Measurements from ENCODE around the gene PHF14.
A peak's percentile ranks its signal among the peaks of the same experiment; 100 is the strongest.

The PHF14 gene

DNA sequence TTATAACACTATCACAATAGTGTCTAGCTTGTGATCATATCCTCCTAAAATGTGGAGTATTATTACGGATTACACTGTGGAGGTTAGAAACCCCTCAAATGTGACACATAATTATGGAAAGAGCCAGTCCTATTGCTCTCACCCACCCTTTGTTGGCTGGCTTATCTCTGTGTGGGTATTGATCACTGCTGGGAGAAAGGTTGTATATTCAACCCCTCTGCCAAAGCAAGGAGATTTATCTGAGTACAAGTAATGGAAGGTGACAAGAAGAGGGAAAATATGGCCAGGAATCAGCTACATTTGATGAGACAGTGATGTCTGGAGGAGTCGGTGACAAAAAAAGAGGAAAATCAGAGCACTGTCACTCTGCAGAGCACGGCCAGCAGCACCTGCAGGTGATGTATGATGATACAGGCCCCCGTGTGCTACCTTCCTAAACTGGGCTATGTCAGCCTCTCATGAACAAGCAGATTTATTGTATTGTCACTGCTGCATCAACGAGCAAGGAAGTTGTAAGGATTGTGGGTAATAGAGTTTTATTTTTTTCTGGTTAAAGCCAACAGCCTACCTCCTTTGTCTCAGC is 235.3 kb downstream of the PHF14 start:
- DNase-seq (ENCODE audit: low spot score) = no peak

DNA sequence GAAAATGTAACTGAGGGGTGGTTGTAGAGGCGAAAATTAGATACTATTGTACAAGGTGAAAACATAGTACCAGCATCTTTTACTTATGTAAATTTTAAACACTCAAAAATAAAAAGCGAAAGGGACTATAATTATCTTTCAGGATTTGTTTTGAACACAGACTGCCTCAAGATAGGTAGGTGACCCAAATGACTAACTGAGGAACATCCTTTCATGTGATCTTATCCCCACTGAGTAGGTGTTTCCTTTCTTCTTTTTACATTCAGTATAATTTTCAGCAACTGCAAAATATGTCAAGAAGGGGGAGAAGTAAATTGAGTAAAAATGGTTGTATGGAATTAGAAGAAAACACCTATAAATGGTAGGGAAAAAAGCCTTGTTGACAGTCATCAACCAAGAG is 236.7 kb downstream of the PHF14 start:
- DNase-seq (ENCODE audit: low spot score) = no peak

DNA sequence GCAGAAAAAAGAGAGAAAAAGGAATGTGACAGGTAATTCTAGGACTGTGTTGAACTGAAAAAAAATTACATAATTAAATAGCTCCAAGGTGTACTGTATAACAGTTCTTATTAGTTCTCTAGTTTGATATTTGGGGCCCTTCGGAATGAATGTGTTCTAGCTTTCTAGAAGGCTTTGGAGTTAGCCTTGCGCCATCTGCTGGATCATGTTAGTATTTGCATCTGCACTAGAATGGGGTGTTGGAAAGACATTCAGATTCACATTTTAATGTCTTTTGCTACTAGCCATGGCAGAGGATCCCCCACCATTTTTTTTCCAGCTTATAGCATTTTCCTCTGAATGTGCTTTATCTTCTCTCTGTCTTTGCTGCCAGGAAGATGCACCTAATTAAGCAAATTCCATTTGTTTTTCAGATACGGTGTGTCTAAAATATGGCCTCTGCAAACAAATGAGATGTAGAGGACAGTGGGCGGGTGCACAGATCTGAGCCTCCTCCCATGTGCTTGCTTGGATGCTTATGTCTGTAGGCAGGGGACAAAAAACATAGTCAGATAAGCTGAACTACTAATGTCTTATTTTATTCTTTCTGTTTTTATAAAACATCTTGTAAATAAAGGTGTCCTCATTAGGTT is 238.5 kb downstream of the PHF14 start:
- peak; percentile 79 for DNase-seq (ENCODE audit: low spot score)

DNA sequence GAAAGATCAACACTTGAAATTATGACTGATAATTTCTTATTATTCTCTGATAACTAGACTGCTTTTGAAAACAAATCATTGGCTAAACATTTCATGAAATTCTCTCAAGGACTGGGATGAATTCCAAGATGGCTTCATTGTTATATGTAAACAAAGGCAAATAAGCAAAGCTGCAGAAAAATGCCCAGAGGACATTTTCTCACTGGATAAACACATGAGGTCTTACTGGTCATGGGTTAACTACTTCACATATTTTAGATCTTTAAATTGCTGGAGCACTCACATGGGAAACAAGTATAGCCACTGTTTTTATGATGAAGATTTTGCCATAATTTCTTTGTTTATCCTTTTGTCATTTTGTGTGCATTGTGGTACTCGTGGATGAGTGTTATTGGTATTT is 239.1 kb downstream of the PHF14 start:
- no peak for DNase-seq (ENCODE audit: low spot score)

DNA sequence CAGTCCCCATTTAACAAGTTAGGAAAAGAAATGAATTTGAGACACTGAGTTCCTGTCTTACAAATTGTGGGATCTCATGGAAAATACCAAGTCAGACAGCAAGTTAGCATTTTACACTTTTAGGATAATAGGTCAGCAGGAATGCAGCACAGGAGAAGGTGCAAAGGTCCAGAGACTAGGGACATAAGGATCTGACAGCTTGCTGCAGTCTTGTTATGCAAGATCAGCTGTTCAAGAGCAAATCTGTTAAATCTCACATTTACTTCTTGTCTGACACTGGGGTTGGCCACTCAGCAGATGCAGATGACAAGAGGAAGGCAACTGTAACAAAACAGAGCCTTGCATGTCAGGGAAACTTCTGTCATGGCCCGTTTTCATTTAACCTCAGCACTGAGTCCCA is 239.6 kb downstream of the PHF14 start:
- no peak for DNase-seq (ENCODE audit: low spot score)

DNA sequence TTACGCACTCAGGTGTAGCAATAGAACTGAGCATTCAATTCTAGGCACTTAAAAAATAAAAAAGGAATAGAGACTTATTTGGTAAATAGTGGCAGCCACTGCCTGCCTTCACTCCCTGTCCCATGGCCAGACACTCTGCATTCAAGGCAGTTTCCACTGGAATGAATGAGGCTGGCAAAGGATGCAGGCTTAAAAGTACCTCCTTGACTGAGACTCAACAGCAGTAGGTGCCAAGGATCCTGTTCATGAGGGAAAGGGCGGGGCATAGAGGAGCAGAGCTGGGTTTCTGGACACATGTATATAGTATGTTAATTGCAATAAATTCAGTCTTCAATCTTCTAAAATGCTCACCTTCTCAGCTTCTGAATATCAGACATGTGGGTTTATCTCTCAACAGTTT is 242.6 kb downstream of the PHF14 start:
- DNase-seq (ENCODE audit: low spot score) = no peak

DNA sequence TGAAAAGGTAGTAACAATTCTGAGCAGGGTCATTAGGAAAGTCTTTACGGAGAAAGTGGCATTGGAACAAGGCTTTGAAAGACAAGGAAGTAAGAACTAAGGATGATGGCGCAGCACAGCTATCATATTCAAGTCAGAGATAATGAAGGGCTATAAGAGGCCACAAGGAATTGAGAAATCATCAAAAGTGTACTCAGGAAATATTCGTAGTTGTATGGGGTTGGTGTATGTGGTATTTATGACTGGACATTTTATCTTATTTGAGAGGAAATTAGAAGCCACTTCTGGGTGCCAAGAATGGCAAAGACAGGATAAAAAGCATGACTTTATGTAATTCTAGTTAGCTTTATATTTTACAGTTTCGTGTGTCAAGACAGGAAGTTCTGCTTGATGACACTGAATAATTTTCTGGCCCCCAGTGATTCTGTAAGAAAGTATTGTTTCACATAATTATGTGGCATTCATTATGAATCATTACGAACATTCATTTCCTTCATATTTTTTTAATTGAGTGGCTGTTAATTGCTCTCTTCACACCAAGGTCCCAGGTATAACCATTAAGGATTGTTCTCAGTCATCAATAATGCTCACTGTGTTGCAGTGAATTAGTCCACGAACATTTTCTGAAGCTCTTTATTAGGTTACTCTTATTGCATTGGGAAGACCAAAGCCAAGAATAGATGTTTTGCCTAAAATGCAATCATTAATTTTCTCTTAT is 244.3 kb downstream of the PHF14 start:
- no peak for DNase-seq (ENCODE audit: low spot score)
